Islet precursor cell (in vitro differentiated cells): ENCODE measurements around the gene VASH2.
A peak's percentile ranks its signal among the peaks of the same experiment; 100 is the strongest.
"Not testable (repeated sequence)": the region's sequence is repeated elsewhere in the genome, so short reads cannot be mapped to it uniquely, and the experiment has no call there.

ENCODE experiments used
- DNase-seq: peaks from one replicate; pipeline ENCODE4 v3.0.0-alpha.2; 2018

The VASH2 gene

GRCh38 chr1:212982430-212983152 lies 32.2 kb downstream of the VASH2 start:
- DNase-seq: no peak

GRCh38 chr1:212983482-212983881 lies 33.1 kb downstream of the VASH2 start:
- no peak for DNase-seq

DNA sequence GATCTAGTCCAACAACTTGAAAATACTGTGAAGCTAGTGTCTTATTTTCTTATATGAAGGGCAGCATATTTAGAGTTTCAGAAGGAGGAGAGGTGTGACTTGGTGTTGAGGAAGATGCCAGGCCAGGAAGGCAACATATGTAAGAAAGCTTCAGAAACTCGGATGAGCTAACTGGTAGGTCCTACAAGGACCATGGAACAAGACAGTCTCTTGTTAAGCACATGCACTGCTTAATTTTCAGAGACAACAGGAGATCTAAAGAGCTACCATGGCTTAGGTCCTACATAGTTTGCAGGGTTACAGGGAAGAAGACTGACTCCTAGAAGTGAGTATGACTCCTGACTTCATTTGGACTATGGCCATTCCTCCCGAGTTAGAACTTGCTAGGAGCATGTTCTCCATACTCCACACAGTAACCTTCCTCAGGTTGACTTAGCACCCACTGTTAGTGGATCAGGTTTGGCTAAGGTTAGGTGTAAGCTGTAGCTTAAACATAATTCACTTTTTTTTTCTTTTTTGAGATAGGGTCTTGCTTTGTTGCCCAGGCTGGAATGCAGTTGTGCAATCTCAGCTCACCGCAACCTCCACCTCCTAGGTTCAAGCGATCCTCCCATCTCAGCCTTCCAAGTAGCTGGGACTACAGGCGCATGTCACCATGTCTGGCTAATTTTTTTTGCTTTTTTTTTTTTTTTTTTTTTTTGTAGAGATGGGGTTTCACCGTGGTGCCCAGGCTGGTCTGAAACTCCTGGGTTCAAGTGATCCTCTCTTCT lies 34.4 kb downstream of the VASH2 start:
- DNase-seq: no peak

DNA sequence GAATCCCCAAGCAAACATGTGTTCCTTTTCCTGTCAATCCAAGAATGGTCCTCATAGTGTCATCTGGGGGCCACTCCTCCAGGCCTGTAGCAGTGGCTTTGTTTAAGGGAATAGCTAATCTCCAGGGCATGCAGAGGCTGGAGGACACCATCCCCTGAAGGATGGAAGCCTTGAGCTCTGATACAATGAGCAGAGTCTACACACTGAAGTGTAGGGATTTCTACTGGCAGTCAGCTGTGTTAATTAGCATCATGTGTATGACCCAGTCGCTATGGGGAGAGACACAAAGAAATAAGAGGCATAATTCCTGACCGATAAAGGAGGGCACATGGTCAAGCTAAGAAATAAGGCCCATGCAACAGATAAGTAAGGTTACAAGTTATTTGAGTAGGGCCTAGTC lies 36.2 kb downstream of the VASH2 start:
- DNase-seq: no peak

DNA sequence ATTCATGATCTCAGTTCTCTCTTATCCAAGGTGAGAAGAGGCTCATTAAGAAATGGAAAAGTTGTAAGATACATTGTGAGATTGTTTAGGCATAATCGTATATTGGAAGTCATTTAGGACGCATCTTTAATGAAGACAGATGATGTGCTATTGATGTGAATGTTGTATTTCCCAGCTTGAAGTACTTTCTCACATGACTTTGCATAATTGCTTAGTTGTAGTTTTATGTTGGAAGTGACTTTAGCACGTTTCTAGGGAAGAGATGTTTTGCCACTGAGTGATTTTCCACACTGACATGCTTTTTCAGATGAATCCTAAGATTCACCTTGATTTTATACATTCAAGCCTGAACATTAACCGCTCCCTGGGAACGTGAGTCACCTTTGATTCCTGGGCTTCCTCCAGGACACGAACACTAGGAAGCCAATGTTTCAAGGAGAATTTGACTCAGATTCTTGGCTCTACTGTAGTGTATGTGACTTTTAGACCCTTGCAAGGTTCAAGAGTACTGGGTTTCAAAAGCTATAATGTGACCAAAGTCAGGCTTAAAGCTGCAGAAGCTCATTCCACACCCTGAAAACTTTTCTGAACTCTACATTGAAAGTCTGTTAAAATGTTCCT lies 37.5 kb downstream of the VASH2 start:
- no peak for DNase-seq

- no peak for DNase-seq
Measured at GRCh38 chr1:212990276-212990675, 39.9 kb downstream of the VASH2 start.

- DNase-seq: not testable (repeated sequence)
Measured at GRCh38 chr1:212993960-212994359, 43.6 kb downstream of the VASH2 start.

DNA sequence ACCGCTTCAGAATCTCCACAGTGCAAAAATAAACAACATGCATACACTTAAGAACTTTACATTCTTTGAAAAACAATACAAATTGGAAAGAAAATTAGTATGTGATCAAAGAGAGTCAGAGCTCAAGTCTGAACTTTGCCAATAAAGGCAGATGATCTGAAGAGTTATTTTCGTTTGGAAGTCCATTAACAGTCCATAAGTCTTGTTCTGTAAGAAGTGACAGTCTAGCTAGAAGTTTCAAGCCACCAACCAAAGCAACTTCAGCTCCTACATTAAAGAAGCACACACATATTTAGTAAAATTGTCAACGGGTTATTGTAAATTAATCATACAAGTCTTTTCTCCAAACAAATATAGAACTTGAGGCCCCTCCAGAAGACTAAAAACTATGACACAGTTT lies 44.6 kb downstream of the VASH2 start:
- no peak for DNase-seq

DNA sequence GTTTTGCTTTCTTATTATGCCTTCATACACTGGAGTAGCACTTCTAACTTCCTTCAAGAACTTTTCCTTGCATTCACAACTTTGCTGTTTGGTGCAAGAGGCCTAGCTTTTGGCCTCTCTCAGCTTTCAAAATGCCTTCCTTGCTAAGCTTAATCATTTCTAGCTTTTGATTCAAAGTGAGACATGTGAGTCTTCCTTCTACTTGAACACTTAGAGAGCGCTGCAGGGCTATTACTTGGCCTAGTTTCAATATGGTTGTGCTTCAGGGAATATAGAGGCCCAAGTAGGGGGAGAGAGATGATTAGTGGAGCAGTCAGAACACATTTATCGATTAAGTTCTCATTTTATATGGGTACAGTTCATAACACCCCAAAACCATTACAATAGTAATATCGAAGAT lies 52.9 kb downstream of the VASH2 start:
- DNase-seq: no peak

- no peak for DNase-seq
Measured at GRCh38 chr1:213008564-213008963, 58.2 kb downstream of the VASH2 start.

- DNase-seq: no peak
Measured at GRCh38 chr1:213014642-213015041, 64.3 kb downstream of the VASH2 start.

DNA sequence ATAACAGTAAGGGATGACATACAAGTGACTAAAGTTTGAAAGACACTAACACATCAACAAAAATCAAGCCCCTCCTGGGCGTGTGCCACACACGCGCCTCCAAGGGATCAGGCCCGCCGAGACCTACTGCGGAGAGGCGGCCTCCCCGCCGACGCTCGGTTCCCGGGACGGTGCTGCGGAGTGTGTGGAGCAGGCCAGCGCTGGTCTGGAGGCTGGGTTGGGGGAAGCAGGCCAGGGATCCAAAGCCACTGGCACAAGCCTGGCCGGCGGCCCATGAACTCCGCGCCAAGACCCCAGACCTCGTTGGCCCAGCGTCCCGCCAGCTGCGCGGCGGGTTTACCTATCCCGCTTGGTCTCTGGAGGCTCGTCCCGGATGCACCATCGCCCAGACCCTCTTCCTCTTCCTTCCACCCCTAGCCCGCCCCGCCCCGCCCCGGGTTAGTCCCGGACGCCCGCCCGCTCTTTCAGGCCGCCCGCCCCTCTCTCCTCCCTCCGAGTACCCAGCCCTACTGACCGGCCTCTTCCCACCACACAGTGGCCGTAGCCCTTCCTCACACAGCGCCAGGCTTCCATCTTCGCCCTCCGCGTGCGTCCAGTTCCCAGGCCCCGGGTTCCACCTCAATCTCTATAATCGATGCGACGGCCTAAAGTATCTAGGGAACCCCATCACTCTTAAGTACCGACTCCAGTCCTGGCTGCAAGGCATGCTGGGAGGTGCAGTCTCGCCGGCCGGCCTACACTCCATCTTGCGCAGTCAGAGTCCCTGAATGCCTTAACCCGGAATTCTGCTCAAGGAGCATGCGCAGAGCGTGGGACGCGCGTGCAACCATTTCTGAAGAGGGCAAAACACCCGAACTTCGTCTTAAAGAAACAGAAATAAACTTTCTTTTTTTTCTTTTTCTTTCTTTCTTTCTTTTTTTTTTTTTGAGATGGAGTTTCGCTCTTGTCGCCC lies 65.0 kb downstream of the VASH2 start, which contains the start of gene ANGEL2:
Gene ANGEL2 (minus strand): TSS at position 769 of the 952 bp plus-strand sequence. CDS start 196 bp downstream, at position 573.
- peak; percentile 98 for DNase-seq

DNA sequence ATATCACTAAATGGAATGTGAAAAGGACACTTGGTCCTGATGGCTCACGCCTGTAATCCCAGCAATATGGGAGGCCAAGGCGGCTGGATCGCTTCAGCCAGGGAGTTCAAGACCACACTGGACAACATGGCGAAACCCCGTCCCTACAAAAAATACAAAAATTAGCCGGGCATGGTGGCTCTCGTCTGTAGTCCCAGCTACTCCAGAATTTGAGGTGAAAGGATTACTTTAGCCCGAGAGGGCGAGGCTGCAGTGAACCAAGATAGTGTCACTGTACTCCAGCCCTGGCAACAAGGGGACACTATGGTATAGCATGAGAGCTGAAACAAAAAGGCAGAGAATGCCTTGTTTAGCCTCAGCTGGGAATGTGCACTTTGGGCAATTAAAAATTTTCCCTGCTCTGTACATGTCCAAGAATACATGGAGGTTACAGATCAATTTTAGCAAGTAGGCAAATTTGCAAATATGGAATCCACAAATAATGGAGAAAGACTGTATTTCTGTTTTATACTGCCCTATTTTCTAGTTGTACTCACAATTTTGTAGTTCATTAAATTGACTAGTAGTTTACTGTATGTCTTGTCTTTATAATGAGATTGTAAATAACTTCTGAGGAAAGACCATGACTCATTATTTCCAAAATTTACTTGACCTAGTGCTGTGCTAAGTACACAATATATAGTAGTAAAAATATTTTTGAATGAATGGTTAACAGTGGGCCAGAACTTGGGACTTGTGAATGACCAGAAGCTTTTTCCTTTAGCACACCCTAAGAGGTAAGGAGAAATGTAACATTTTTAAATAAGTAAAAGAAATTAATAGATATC lies 67.3 kb downstream of the VASH2 start:
- DNase-seq: no peak

- DNase-seq: no peak
Measured at GRCh38 chr1:213019450-213019849, 69.1 kb downstream of the VASH2 start.

DNA sequence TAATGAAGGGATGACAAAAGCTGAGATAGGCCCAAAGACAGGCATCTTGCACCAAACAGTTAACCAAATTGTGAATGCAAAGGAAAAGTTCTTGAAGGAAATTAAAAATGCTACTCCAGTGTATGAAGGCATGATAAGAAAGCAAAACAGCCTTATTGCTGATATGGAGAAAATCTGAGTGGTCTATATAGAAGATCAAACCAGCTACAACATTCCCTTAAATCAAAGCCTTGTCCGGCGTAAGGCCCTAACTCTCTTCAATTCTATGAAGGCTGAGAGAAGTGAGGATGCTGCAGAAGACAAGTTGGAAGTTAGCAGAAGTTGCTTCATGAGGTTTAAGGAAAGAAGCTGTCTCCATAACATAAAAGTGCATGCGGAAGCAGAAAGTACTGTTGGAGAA lies 69.7 kb downstream of the VASH2 start:
- no peak for DNase-seq

DNA sequence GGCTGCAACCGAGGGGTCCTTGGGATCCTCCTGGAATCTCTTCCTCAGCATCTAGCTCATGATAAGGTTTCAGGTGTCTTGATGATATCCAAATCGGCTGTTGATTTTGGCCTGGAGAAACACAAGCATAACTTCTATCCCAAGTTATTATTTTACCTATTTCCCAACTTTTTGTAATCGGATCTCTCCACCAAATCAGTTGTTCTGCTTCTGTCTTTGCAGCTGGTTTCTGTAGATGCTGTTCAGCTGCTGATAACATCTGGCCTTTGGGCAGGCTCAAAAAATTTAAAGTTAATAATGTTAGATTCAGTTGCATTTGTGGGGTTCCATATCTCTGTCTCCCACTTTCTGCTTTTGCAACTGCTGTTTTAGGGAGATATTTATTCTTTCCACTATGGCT lies 76.7 kb downstream of the VASH2 start:
- DNase-seq: not testable (repeated sequence)

DNA sequence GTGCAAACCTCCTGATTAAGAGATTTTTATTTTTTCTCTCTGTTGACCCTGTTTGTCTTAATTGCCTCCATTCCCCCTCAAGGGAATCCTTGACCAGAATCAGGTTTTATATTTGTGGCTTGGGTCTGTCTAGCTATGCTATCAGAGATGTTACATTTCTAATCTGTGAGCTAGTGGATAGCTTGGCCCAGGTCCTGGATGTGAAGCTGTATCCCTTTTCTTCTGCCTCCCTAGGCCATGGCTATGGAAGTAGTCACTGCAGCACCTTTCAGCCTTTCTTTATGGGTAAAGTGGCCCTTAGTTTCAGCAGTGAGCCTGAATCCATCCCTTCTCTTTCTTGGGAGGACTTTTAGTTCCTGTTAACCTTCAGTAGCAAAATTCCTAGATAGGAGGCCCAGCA lies 82.3 kb downstream of the VASH2 start:
- DNase-seq: no peak

GRCh38 chr1:213034713-213035112 lies 84.4 kb downstream of the VASH2 start:
- DNase-seq: no peak

- DNase-seq: no peak
Measured at GRCh38 chr1:213035573-213035972, 85.2 kb downstream of the VASH2 start.
